Measurements from ENCODE around the gene THUMPD3. TPM values are rescaled to one million over a fixed set of nuclear protein-coding genes. Genes with fewer than 3 reads are reported as not detected.

THUMPD3 gene
- total and polyA plus RNA-seq, 2 of the 13 experiments (the other 11 are each of a cell fraction or from before 2014, with no cell fraction given) = 31.2 to 44.1 TPM

GRCh38 chr3:9406856-9407626 is 44.2 kb downstream of the THUMPD3 start:
- Histone ChIP-seq H3K79me2 (ENCODE audit: insufficient read depth, low read length) (peaks cover 99% of the 10 kb centered on the region), H3K9ac (ENCODE audit: insufficient read depth, low read depth, low read length) (no peak overlapping the region), H3K4me3 (replicated peaks in 1 of 3; ENCODE audit: insufficient read depth in 1 of 3, low read depth in 2 of 3, low read length in 3 of 3) (no peak overlapping the region), H3K36me3 (replicated peaks in 1 of 2; ENCODE audit: control insufficient read depth in 1 of 2, insufficient read depth in 2 of 2, low read length in 2 of 2) (0 out of 5 replicates have a peak, but pooled peaks cover 0 to 5% of the 10 kb centered on the region in 2 experiments), H3K4me2 (ENCODE audit: low read depth, low read length) (no peak overlapping the region), H2AFZ (ENCODE audit: low read length) (no peak overlapping the region), H3K27ac (ENCODE audit: extremely low read length, insufficient read depth, low read length) (no peak overlapping the region), H3K4me1 (ENCODE audit: insufficient read depth, low read length) (peaks cover 99% of the 10 kb centered on the region), H3K9me3 (ENCODE audit: low read length) (no peaks in the 10 kb centered on the region), H3K27me3 (ENCODE audit: control insufficient read depth in 1 of 2, insufficient read depth in 2 of 2, low read length in 2 of 2) (no peaks in the 10 kb centered on the region), H4K20me1 (ENCODE audit: insufficient read depth, low read length) (peaks cover 98% of the 10 kb centered on the region)
- FAIRE-seq (no peak), DNase-seq (ENCODE audit: low spot score) (no peak), ATAC-seq (no peak)
- TF ChIP-seq, protein P1, sequence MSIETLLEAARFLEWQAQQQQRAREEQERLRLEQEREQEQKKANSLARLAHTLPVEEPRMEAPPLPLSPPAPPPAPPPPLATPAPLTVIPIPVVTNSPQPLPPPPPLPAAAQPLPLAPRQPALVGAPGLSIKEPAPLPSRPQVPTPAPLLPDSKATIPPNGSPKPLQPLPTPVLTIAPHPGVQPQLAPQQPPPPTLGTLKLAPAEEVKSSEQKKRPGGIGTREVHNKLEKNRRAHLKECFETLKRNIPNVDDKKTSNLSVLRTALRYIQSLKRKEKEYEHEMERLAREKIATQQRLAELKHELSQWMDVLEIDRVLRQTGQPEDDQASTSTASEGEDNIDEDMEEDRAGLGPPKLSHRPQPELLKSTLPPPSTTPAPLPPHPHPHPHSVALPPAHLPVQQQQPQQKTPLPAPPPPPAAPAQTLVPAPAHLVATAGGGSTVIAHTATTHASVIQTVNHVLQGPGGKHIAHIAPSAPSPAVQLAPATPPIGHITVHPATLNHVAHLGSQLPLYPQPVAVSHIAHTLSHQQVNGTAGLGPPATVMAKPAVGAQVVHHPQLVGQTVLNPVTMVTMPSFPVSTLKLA (IDR thresholded peaks at IDR 0.05) = no peak
- TF ChIP-seq EHMT2 (IDR thresholded peaks at IDR 0.05; ENCODE audit: borderline replicate concordance, low read depth, low read length) (no peak), RORA (CRISPR knock-in tag; IDR thresholded peaks at IDR 0.05) (no peak), NCOR1 (IDR thresholded peaks at IDR 0.05; ENCODE audit: borderline replicate concordance, low read length) (no peak), NKX3-1 (CRISPR knock-in tag; IDR thresholded peaks at IDR 0.05) (no peak), ZNF296 (CRISPR knock-in tag; conservative IDR thresholded peaks at IDR 0.05) (no peak), TERF1 (CRISPR knock-in tag; IDR thresholded peaks at IDR 0.05) (no peak), KDM4B (CRISPR knock-in tag; IDR thresholded peaks at IDR 0.05) (no peak), ZNF878 (CRISPR knock-in tag; IDR thresholded peaks at IDR 0.05) (no peak), ZNF766 (CRISPR knock-in tag; IDR thresholded peaks at IDR 0.05; ENCODE audit: borderline replicate concordance) (no peak), ZNF839 (CRISPR knock-in tag; IDR thresholded peaks at IDR 0.05; ENCODE audit: borderline replicate concordance) (no peak), SMYD3 (CRISPR knock-in tag; IDR thresholded peaks at IDR 0.05) (no peak), CSRNP1 (CRISPR knock-in tag; IDR thresholded peaks at IDR 0.05) (no peak)
- TF ChIP-seq, protein P2, sequence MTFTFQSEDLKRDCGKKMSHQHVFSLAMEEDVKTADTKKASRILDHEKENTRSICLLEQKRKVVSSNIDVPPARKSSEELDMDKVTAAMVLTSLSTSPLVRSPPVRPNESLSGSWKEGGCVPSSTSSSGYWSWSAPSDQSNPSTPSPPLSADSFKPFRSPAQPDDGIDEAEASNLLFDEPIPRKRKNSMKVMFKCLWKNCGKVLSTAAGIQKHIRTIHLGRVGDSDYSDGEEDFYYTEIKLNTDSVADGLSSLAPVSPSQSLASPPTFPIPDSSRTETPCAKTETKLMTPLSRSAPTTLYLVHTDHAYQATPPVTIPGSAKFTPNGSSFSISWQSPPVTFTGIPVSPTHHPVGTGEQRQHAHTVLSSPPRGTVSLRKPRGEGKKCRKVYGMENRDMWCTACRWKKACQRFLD (CRISPR knock-in tag; IDR thresholded peaks at IDR 0.05; ENCODE audit: borderline replicate concordance) = no peak
- TF ChIP-seq, protein P3, sequence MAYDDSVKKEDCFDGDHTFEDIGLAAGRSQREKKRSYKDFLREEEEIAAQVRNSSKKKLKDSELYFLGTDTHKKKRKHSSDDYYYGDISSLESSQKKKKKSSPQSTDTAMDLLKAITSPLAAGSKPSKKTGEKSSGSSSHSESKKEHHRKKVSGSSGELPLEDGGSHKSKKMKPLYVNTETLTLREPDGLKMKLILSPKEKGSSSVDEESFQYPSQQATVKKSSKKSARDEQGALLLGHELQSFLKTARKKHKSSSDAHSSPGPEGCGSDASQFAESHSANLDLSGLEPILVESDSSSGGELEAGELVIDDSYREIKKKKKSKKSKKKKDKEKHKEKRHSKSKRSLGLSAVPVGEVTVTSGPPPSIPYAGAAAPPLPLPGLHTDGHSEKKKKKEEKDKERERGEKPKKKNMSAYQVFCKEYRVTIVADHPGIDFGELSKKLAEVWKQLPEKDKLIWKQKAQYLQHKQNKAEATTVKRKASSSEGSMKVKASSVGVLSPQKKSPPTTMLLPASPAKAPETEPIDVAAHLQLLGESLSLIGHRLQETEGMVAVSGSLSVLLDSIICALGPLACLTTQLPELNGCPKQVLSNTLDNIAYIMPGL (CRISPR knock-in tag; IDR thresholded peaks at IDR 0.05; ENCODE audit: borderline replicate concordance in 1 of 2, low read depth in 1 of 2) = no peak
- ChIA-PET CTCF (ENCODE audit: low intra/inter-chr PET ratio, low total read pairs) (no interaction called here), POLR2A (interaction anchor here (1.2 kb wide), 1 partner anchor 10 kb away, joined by 3 read pairs; no protein-coding TSS in a partner anchor)
- WGBS (ENCODE audit: low lambda C conversion rate) = 90% methylated on average over 7 of the region's 7 CpGs
- BruUV-seq (replicated peaks) = no TSS peak
- intact Hi-C loops (cut with micrococcal nuclease; ENCODE audit: unreplicated experiment) = no loop called here
- in situ Hi-C loops (cut with HindIII; ENCODE audit: extremely low pct_ligation_motif_present, low pct_unique_long_range_greater_than_20kb) = no loop called here

Data from HepG2 (cell line).